Measurements from ENCODE around the gene GCNA. TPM values are rescaled to one million over a fixed set of nuclear protein-coding genes. Genes with fewer than 3 reads are reported as not detected.

Gene GCNA
- polyA plus RNA-seq, 1 of the 3 experiments (the other 2 are of a cell fraction): 1.8 TPM

- Histone ChIP-seq H3K9me3 (no peaks in the 10 kb centered on the region; the same call in 1 of the 2 replicates), H3K36me3 (replicated peaks in 1 of 2; ENCODE audit: control insufficient read depth in 1 of 2, insufficient read depth in 2 of 2, low read length in 1 of 2) (peaks cover 23 to 25% of the 10 kb centered on the region in 2 experiments), H3F3A (replicated peaks; ENCODE audit: insufficient read depth) (no peaks in the 10 kb centered on the region), H3K27ac (ENCODE audit: low read depth in 2 of 2, low read length in 1 of 2) (no peak overlapping the region), H3K9ac (no peak overlapping the region), H3K79me2 (ENCODE audit: insufficient read depth) (no peaks in the 10 kb centered on the region), H3K9me2 (no peaks in the 10 kb centered on the region), H3K4me3 (ENCODE audit: low read depth in 2 of 2, low read length in 1 of 2) (no peak overlapping the region), H4K20me1 (ENCODE audit: insufficient read depth) (no peaks in the 10 kb centered on the region), H3K4me2 (no peak overlapping the region), H2AFZ (ENCODE audit: low read depth) (no peak overlapping the region), H3K27me3 (ENCODE audit: insufficient read depth) (peaks cover 6% of the 10 kb centered on the region; the same call in 1 of the 2 replicates), H3K4me1 (ENCODE audit: control insufficient read depth in 1 of 2, insufficient read depth in 2 of 2, low read depth in 1 of 2, low read length in 1 of 2) (no peaks in the 10 kb centered on the region)
- no peak for TF ChIP-seq NRF1 (IDR thresholded peaks at IDR 0.05; ENCODE audit: low read depth, low read length)
- no peak for TF ChIP-seq TEAD4 (IDR thresholded peaks at IDR 0.05; ENCODE audit: borderline replicate concordance, insufficient read depth)
- TF ChIP-seq SMC3 (IDR thresholded peaks at IDR 0.05; ENCODE audit: low read depth, low read length): no peak
- TF ChIP-seq RAD21 (IDR thresholded peaks at IDR 0.05; ENCODE audit: low read length): no peak
- TF ChIP-seq TCF12 (IDR thresholded peaks at IDR 0.05): no peak
- TF ChIP-seq RFX5 (IDR thresholded peaks at IDR 0.05; ENCODE audit: low read length): no peak
- TF ChIP-seq NFIC (IDR thresholded peaks at IDR 0.05; ENCODE audit: borderline replicate concordance): no peak
- TF ChIP-seq MEF2A (IDR thresholded peaks at IDR 0.05; ENCODE audit: borderline replicate concordance, low read depth): no peak
- TF ChIP-seq JUND (IDR thresholded peaks at IDR 0.05): no peak
- TF ChIP-seq FOXJ3 (CRISPR knock-in tag; IDR thresholded peaks at IDR 0.05): no peak
- no peak for TF ChIP-seq GATA2 (CRISPR knock-in tag; IDR thresholded peaks at IDR 0.05)
- no peak for TF ChIP-seq CTCF (IDR thresholded peaks at IDR 0.05)
- TF ChIP-seq GABPA (IDR thresholded peaks at IDR 0.05; ENCODE audit: low read depth): no peak
- no peak for TF ChIP-seq TAF1 (IDR thresholded peaks at IDR 0.05; ENCODE audit: borderline replicate concordance, low read depth, low read length)
- TF ChIP-seq MAX (IDR thresholded peaks at IDR 0.05; ENCODE audit: low read depth): no peak
- TF ChIP-seq ZBTB33 (IDR thresholded peaks at IDR 0.05; ENCODE audit: borderline replicate concordance, low read depth): no peak
- no peak for TF ChIP-seq USF2 (IDR thresholded peaks at IDR 0.05; ENCODE audit: borderline replicate concordance, low read depth, low read length)
- TF ChIP-seq MXI1 (IDR thresholded peaks at IDR 0.05; ENCODE audit: low read depth, low read length): no peak
- CTCF ChIA-PET: no interaction called here
- 81% methylated on average over 10 of the region's 10 CpGs for WGBS (ENCODE audit: low lambda C conversion rate)
- POLR2A ChIA-PET: no interaction called here
- DNase-seq: no peak
These were observed 25.9 kb downstream of the GCNA start for GRCh38 chrX:71604141-71604540.
